ENCODE measurements around the gene PKD2. TPM values are rescaled to one million over a fixed set of nuclear protein-coding genes. Genes with fewer than 3 reads are reported as not detected.

The PKD2 gene
- total and polyA plus RNA-seq, 2 of the 13 experiments (the other 11 are each of a cell fraction or from before 2014, with no cell fraction given), result 5.6 to 9.1 TPM

DNA sequence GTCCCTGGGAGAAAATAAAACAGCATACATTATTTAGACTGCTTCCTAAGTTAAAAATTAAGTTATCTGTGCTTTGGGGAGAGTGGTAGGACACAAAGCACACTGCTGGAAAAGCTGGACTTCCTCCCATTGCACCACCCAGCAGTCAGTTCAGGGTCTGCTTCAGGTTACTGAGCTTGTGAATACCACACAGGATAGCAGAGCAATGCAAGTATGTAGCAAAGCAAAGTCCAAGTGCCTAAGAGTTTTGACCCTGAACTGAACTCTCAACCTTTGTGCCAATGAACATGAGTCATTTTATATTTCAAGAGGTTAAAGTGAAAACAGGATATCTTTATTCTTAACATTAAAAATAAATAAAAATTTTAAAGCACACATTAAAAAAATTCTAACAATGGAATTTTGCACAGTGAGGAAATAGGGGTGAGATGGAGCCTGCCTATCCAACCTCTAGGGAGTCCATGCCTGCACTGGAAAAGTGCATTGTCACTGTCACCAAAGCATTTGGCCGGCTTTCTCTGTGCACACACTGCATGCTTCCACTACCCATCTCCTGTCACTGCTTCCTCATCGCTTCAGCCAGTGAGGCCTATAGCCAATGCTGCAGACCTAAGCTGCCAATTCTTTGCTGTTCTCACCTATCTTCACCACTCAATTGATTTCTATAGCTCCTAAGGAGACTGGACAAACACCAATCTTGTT is 100.1 kb downstream of the PKD2 start (continued):
- TF ChIP-seq ZNF629 (CRISPR knock-in tag; conservative IDR thresholded peaks at IDR 0.05), result peak; percentile 30; the same call in 1 of the 2 replicates
- TF ChIP-seq ARID5B (CRISPR knock-in tag; IDR thresholded peaks at IDR 0.05), result peak; percentile 96
- TF ChIP-seq, protein P1, sequence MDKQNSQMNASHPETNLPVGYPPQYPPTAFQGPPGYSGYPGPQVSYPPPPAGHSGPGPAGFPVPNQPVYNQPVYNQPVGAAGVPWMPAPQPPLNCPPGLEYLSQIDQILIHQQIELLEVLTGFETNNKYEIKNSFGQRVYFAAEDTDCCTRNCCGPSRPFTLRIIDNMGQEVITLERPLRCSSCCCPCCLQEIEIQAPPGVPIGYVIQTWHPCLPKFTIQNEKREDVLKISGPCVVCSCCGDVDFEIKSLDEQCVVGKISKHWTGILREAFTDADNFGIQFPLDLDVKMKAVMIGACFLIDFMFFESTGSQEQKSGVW (CRISPR knock-in tag; IDR thresholded peaks at IDR 0.05; ENCODE audit: borderline replicate concordance), result no peak
- TF ChIP-seq, protein P2, sequence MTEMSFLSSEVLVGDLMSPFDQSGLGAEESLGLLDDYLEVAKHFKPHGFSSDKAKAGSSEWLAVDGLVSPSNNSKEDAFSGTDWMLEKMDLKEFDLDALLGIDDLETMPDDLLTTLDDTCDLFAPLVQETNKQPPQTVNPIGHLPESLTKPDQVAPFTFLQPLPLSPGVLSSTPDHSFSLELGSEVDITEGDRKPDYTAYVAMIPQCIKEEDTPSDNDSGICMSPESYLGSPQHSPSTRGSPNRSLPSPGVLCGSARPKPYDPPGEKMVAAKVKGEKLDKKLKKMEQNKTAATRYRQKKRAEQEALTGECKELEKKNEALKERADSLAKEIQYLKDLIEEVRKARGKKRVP (CRISPR knock-in tag; IDR thresholded peaks at IDR 0.05), result peak in 1 of 2 experiments; percentile 74; a peak in 2 of 4 replicates
- peak; percentile 79 for TF ChIP-seq MIXL1 (CRISPR knock-in tag; IDR thresholded peaks at IDR 0.05)
- TF ChIP-seq, protein P3, sequence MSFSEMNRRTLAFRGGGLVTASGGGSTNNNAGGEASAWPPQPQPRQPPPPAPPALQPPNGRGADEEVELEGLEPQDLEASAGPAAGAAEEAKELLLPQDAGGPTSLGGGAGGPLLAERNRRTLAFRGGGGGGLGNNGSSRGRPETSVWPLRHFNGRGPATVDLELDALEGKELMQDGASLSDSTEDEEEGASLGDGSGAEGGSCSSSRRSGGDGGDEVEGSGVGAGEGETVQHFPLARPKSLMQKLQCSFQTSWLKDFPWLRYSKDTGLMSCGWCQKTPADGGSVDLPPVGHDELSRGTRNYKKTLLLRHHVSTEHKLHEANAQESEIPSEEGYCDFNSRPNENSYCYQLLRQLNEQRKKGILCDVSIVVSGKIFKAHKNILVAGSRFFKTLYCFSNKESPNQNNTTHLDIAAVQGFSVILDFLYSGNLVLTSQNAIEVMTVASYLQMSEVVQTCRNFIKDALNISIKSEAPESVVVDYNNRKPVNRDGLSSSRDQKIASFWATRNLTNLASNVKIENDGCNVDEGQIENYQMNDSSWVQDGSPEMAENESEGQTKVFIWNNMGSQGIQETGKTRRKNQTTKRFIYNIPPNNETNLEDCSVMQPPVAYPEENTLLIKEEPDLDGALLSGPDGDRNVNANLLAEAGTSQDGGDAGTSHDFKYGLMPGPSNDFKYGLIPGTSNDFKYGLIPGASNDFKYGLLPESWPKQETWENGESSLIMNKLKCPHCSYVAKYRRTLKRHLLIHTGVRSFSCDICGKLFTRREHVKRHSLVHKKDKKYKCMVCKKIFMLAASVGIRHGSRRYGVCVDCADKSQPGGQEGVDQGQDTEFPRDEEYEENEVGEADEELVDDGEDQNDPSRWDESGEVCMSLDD (CRISPR knock-in tag; IDR thresholded peaks at IDR 0.05; ENCODE audit: borderline replicate concordance), result no peak
- peak; percentile 39 for TF ChIP-seq CBX1 (IDR thresholded peaks at IDR 0.05; ENCODE audit: low read depth)
- peak; percentile 20; the same call in 1 of the 2 replicates for TF ChIP-seq RFXAP (CRISPR knock-in tag; IDR thresholded peaks at IDR 0.05; ENCODE audit: borderline replicate concordance)
- 0 out of 2 replicates have a peak, but pooled peaks have one; percentile 61 for TF ChIP-seq ZBTB4 (CRISPR knock-in tag; IDR thresholded peaks at IDR 0.05; ENCODE audit: borderline replicate concordance)
- peak; percentile 70; the same call in 1 of the 2 replicates for TF ChIP-seq ZGPAT (CRISPR knock-in tag; IDR thresholded peaks at IDR 0.05)
- TF ChIP-seq ZNF770 (CRISPR knock-in tag; IDR thresholded peaks at IDR 0.05), result no peak

All from HepG2 (cell line).